HG02588 (cell line): Measurements from ENCODE around the gene NID2.

Experiments
- ATAC-seq: cut with Tn5 transposase; IDR thresholded peaks from one replicate; pipeline ENCODE4 v1.9.1; 2021; ENCODE audit warnings: mild to moderate bottlenecking, moderate library complexity; ENCODE audit not compliant: unreplicated experiment

NID2 gene

DNA sequence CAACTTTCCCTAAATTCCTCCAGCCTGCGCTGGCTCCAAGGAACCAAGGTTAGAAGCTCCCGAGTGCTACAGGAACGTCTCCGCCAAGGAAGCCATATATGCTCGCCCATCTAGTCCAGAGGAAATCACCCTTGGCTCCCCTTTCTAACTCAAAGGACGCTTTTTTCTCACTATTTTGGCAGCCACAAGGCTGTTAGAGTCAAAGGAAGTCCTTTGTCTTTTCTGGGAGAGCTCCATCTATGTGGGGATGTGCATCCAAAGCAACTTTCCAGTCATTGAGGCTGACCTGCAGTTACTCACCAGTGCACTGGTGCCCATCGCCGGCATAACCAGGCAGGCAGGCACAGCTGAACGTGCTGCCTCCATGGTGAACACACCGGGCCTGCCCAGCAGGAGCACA, 42.0 kb downstream of the NID2 start:
- no peak for ATAC-seq

DNA sequence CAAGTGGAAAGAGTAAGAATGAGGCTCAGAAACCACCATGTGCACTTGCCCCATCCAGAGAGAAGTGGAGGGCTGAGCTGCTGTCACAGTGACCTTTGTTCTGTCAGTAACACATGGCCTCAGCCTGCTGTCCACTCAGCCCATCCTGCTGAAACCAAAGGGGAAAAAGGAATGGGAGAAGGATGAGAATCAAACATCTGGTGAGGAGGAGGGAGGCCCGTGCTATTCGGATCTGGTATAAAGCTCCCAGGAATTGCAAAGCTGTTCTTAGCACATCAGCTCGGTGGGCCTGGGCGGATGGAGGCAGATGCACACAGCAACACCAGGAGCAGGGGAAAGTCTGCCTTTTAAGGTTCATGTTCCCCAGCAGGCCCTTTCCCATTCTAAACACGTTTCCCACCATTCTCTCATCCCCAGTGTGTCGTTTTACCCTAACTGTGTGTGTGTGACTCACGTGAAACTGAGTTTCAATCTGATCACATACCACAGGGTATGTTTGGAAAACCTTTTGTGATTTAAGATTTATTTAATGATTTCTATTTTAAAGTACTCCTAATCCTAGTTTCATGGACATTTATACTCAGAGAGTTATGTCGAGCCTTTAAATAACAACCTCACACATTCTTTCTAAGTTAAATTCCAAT, 42.7 kb downstream of the NID2 start:
- ATAC-seq = no peak

DNA sequence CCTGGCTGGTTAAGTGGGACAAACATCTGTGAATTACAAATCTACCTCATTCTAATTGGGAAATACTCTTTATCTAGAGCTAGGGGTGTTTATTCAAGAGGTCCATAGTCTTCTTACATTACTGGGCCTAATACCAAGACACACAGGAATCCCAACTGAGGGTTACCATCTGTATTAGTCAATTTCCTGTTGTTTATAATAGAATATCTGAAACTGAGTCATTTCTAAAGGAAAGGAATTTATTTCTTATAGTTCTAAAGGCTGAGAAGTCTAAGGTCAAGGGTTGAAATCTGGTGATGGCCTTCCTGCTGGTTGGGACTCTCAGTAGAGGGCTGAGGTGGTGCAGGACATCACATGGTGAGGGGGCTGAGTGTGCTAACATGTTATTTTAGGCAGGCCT, 43.5 kb downstream of the NID2 start:
- no peak for ATAC-seq

DNA sequence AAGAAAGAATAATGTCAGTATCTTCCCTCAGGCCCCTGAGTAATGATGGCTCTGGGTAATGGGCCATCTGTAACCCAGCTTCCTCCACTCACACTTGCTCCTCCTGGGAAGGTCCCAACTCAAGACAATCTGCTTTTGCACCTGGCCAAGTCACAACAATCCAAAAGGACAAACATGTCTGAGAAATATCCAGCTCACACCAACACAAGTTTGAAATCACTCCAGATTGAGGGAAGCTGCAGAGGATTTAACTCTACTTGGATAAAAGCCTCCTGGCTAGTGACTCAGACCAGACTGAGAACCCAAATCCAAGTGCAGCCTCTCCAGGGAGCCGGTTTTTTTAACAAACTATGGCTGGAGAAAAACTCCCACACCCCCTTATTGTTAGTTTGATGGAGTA, 45.3 kb downstream of the NID2 start:
- no peak for ATAC-seq

DNA sequence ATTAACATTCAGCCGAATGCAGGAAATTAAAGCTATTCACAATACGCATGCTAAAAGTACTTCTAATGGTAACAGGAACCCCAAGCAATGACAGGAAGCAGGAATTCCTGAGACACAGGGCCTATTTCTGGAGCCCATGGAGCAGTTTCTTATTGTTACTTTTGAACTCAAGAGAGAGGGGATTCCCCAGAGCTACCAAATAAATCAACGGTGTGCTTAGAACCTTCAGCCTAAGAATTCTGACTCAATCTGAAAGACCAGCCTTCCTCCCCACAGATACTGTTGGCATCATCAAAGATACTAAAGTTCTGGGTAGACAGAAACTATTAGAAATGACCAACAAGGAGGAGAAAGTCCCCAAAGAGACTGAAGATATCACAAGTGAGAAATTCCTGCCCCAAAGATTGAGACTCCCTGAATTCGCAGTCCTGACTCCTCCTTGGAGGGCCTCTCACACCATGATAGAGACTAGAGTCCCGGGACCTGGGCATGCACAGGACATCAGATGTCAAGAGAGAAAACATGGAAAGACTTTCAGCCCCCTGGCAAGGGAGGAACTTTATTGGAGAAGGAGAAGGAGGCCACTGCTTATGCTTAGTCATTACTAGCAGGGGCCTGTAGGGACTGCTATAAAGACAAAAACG, 46.8 kb downstream of the NID2 start:
- peak; percentile 70 for ATAC-seq

DNA sequence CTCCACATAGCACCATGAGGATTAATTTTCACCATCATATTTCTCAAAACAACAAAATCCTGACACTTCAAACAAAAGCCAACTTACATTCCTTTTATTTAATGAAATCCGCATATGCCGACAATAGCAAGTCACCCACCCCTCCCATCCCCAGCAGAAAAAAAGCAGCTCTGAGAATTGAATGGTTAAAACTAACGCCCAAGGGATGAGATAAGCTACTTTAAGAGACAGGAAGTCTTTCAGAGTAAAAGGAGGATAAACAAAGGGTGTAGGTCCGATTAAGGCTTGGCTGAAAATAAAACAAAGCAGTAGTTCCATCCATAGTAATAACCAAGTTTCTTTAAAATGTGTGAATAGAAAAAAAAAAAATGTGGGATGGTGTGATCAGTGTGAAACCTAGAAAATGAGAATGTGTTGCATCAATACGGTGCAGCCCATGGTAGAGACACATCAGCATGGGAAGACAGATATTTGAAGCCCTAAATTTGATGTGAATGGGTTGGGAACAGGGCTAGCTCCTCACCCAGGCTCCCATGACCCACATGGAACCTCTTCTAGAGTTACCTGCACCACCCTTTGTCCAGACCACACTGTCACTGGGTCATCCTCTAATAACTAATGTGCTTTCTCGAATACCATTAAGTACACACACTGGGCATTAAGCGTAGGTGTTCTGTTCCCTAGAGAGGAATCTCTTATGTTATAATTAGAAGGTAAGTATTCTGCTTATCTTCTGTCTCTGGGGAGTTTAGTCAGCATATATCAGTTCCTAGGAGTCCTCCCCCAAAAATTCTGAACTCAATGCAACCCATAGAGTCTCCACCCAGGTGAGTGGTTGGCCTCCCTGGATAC, 47.8 kb downstream of the NID2 start:
- ATAC-seq = no peak

DNA sequence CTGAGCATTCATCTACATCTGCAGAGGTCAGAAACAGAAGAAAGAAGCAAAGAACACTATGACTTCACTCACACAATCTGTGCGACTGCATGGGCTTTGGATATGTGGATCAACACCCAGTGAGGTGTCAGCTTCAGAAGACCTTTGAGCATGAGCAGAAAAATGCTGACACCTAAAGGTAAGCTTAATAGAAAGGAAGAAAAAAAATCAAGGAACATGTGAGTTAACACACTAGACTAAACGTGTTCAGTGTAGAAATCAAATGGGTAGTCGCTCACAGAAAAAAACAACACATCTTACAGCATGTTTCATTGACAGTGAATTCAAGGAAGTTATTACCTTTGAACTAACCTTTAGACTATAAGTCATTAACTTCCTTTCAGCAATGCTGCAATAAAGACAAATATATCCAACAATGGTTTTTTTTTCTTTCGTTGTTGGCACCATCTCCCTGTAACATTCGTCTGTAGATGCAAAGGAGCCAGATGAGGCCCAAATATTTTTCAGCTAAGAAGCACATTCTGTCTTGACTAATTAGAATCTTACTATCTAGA, 48.6 kb downstream of the NID2 start:
- ATAC-seq = no peak

DNA sequence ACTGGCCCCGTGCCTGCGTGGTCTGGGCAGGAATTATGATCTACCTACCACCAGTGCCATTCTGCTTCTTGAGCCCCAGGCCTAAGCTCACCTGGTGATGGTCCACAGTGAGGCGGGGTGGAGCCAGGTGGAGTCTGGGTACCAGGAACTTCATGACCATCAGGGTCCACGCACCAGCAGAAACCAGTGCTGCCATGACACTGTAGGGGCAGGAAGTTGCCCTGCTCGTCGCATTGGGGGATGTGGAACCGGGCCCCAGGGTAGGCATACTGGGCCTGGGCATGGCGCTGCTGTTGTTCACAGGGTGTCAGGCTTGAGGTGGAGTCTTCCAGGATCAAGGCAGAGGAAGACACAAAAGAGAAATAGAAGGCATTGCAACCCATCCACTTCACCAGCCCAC, 49.9 kb downstream of the NID2 start:
- no peak for ATAC-seq

DNA sequence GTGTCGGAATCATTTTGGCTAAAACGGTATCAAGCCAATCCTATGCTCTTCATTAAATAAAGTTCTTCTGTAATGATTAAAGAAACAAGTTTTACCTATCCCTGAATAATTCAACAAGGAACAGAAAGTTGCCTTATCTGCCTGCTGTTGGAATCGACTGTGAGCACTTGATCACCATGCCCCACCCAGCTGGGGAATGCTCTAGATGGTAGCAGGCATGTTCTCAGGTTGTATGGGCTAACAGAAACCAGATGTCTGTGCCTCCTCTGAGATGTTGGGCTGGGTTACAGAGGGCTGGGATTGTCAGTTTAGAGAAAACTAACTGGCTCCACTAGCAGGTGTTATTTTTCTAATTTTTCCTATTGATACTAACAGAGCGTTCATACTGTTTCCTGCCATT, 50.6 kb downstream of the NID2 start:
- ATAC-seq = no peak

DNA sequence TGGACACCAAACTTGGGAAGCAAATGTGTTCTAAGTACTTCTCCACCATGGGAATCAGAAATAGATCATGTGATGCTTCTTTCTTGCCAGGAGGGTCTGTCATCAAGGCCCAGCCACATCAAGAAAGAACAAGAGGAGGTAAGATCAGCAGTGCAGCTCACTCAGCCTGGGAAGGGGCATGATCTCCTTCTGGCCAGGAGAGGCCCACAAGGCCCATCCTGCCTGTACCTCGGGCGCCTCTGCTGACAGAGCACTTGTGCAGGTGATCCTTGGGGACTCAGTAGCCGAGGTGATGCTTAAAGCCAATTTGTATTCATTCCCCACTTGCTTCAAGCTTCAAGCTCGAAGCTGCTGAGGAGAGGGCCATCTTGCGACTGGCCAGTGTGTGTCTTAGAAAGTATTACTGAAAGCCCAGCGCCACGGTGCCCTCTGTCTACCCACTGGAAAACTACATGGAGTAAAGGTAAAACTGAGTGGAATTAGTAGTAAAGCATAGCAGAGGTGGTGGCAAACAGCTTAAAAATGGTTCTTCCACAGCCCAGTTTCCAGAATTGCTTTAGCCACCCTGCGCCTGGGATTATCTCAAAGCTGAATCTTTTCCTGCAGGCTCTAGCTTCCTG, 53.3 kb downstream of the NID2 start:
- no peak for ATAC-seq

DNA sequence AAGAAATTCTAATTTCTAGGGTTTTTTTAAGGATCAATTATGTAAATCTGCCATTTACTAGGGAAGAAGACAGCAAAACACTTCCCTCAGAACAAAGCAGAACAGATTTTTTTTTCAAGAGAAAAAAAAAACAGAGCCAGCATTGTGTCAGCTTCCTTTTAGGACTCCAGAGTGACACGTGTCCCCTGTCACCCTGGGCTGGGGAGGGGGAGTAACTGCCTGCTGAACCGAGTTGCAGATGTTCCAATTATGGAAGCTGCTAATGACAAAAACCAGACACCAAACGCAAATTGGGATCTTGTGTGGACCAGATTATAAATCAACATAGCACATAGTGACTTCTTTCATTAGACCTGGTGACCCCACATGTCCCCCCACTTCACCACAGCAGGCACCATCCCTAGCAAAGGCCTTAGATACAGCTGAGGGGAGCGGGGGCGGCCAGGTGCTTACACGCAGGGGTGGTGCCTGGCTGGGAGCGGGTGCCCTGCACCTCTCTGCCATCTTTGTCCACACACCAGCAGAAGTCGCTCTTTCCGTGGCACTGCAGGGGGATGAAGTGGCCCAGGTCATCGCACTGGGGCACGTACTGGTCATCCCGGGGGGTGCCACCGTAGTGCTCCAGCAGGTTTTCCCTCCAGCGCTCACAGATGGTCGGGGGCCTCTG, 54.1 kb downstream of the NID2 start:
- ATAC-seq = no peak

DNA sequence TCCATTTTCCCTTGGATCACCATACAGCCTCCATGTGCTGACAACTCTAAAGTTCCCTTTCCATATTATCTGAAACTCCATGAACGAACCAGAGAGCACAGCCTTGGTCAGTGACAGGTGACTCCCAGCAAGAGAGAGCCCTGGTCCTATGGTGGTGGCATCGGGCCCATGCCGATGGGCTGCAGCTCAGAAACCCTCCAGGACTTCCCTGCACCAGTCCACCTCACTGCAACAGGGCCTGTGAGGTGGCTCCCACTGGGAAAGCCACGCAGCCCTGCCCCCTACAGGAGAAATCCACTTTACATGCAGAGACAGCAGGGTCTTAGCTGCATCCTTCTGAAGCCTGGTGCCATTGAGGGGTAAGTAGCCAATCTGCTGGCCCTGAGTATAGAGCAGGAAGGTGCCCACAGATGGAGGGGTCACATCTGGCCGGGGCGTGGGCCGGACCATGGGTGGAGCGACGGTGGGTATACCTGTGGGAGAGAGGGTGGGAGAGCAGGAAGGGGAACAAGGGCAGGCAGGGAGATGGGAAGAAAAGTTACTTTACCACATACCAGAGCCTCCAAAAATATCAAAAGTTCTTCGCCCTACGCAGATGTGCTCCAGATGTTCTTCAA, 54.8 kb downstream of the NID2 start:
- ATAC-seq = no peak

DNA sequence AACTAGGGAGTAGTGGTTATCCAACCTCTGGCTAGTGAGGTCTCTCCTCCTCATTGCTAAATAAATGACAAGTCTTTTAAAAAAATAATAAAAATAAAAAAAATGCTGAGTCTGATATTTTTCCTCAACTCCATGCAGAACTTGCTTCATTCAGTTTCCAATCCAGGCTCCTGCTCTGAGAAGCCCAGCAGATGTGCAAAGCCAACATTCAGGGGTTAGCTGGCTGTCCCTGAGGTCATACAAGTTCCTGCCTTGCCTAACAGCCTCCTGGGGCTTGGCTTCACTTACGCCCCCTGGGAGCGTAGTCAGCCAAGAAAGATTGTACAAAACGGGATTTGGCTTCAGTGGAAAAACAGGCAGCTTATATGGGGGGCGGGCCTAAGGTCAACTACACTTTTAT, 56.2 kb downstream of the NID2 start:
- ATAC-seq = no peak

DNA sequence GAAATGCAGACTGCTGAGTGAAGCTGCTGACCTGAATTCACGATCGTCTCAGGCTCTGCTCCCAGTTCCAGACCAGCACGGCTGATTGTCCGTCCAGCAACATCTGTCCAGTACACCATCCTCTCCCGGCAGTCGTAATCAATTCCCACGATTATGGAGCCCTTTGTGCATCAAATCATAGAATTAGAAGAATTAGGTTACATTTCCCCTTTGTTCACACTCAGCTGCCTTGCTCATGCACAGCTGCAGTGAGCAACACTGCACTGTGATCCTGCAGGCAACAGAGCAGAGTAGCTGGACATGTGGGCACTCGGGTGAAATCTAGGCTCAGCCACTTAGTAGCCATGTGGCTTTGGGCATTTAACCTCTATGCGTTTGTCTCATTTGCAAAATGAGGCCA, 57.3 kb downstream of the NID2 start:
- ATAC-seq = no peak

DNA sequence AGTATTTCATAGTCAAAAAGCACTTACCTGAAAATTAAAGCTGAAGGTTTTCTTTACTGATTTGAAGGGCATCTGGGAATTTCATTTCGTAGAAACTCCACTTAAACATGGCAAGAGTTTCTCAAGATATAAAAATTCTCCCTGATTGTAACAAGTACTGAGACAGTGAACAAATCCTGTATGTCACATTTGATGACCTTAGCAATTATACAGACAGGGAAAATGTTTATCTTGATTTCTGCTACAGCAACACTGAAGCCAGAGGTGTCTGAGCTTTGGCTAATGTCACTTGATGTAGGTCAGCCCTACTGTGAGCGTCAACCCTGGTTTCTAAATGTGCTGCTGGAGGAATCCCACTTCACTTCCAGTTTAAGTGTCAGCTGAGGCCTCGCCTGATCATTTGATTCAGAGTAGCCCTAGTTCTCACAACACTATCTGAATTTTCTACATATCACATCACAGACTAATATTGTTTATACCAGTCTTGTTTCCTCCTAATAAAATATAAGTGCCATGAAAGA, 58.6 kb downstream of the NID2 start:
- ATAC-seq = no peak

DNA sequence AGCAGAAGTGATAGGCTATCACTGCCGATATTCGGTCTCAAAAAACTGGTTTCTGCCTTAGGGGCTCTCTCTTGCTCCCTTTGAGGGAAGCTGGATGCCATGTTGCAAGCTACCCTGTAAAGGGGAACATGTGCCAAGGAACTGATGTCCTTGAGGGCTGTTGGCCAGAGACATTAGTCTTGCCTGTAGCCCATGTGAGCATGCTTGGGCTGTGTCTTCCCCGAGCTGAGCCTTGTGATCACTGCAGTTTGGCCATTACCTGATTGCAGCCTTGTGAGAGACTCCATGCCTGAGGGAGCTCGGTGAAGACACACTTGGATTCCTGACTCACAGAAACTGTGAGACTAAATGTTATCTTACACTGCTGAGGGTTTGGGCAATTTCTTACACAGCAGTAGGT, 60.7 kb downstream of the NID2 start:
- no peak for ATAC-seq

DNA sequence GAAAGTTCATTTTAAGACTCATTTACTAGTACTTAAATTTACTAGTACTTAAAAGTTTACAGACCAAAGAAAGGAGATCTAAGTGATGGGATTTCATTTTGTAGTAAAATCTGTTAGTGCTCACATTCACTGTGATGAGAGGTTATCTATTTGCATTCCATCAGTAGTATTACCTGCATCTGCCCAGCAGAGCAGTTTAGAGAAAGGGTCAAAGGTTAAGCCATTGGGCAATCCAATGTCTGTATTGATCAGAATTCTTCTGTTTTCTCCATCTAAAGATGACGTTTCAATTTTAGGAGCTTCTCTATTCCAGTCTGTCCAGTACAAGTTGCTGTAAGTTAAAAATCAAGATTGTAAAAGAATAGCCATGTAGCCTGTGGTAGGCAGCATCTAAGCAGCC, 61.2 kb downstream of the NID2 start:
- no peak for ATAC-seq

DNA sequence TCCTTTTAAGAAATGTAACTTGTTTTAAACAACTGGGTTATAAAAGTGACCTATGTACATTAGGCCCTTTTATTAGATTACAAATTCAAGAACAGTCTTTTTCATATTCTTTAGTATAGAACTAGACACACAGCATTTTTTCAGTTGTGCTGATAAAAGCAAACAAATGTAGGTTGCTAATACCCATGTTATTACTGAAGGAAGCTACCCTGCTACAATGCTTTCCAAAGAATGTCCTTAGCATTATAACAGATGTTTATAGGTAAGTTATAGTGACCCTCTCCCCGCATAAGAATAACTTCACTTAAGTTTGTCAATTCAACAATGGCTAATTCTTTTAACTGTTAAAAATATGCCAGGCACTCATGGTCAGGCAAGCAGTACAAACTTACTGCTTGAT, 61.6 kb downstream of the NID2 start:
- ATAC-seq = no peak

DNA sequence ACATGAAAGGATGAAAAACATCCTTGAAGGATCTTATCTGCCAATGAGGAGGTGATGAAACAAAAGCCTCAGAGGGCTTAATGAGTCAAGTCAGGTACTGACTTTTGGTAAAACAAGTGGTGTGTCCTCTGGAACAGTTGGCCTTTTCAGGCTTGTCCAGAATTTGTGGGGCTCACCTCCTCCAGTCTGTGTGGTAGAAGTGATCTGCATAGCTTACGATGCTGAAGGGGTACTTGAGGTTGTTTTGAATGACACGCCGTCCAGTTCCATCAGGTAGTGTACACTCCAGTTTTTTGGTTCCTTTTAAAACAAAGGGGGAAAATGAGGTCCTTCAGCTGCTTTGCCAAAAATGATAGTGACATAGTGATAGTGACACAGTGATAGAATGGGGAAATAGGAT, 62.5 kb downstream of the NID2 start:
- no peak for ATAC-seq

DNA sequence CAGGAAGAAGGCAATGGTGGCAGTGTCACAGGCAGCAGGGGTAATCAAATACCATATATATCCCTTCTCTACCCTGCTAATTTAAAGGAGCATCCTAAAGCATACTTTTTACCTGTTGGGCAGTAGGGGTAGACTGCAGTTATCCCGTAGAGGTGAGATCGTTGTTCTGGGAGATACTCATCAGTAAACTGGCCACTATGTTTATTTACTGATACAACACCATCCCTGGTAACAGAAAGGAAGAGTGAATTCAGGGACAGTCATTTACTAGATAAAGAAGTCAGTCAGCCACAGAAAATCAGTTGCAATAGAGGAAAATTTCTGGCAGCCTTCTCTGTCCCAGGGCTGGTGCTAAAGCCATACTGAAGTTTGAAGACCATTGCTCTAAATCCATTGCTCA, 63.2 kb downstream of the NID2 start:
- no peak for ATAC-seq
